ENCODE results near the gene FHL5. TPM values are rescaled to one million over a fixed set of nuclear protein-coding genes. Genes with fewer than 3 reads are reported as not detected.
"Not testable (repeated sequence)": the region's sequence is repeated elsewhere in the genome, so short reads cannot be mapped to it uniquely, and the experiment has no call there.

FHL5 gene
- total RNA-seq, 4 donors from 2014 or later = 3.5 to 14.3 (median 7.7) TPM

- TF ChIP-seq CTCF (IDR thresholded peaks at IDR 0.05) = no peak
- no peak for TF ChIP-seq POLR2A (IDR thresholded peaks at IDR 0.05)
- intact Hi-C loops (cut with DNase I; ENCODE audit: low total_unique reads) = no loop called here
- WGBS, 2 donors = 93 to 94% methylated on average over 4 of the region's 4 CpGs
- no peak for DNase-seq (ENCODE audit: low spot score in 2 of 2)
- no peak overlapping the region for H3K4me3 ChIP-seq (ENCODE audit: low read depth, poor library complexity, severe bottlenecking)
Measured at GRCh38 chr6:96554558-96554957, 8.4 kb upstream of the FHL5 start.

GRCh38 chr6:96559740-96560139 is 3.2 kb upstream of the FHL5 start:
- 95 to 98% methylated on average over 2 of the region's 2 CpGs for WGBS, 2 donors
- H3K4me3 ChIP-seq (ENCODE audit: low read depth, poor library complexity, severe bottlenecking); DNase-seq (ENCODE audit: low spot score in 2 of 2); intact Hi-C loops (cut with DNase I; ENCODE audit: low total_unique reads): not testable (repeated sequence)

- H3K4me3 ChIP-seq (ENCODE audit: low read depth, poor library complexity, severe bottlenecking) = no peak overlapping the region
- DNase-seq (ENCODE audit: low spot score in 2 of 2) = no peak
- TF ChIP-seq POLR2A (IDR thresholded peaks at IDR 0.05) (no peak), CTCF (IDR thresholded peaks at IDR 0.05) (no peak)
- intact Hi-C loops (cut with DNase I; ENCODE audit: low total_unique reads) = no loop called here
Measured at GRCh38 chr6:96563853-96564252, 925 bp downstream of the FHL5 start.

- TF ChIP-seq POLR2A (IDR thresholded peaks at IDR 0.05) (no peak), CTCF (IDR thresholded peaks at IDR 0.05) (no peak)
- DNase-seq (ENCODE audit: low spot score in 2 of 2) = no peak
- intact Hi-C loops (cut with DNase I; ENCODE audit: low total_unique reads) = no loop called here
- WGBS, 2 donors = 84 to 85% methylated on average over 2 of the region's 2 CpGs
- no peak overlapping the region for H3K4me3 ChIP-seq (ENCODE audit: low read depth, poor library complexity, severe bottlenecking)
Measured at GRCh38 chr6:96570053-96570452, 7.1 kb downstream of the FHL5 start.

GRCh38 chr6:96571551-96571950 is 8.6 kb downstream of the FHL5 start:
- intact Hi-C loops (cut with DNase I; ENCODE audit: low total_unique reads) = no loop called here
- H3K4me3 ChIP-seq (ENCODE audit: low read depth, poor library complexity, severe bottlenecking) = no peak overlapping the region
- DNase-seq (ENCODE audit: low spot score in 2 of 2) = no peak
- TF ChIP-seq POLR2A (IDR thresholded peaks at IDR 0.05) (no peak), CTCF (IDR thresholded peaks at IDR 0.05) (no peak)

- intact Hi-C loops (cut with DNase I; ENCODE audit: low total_unique reads) = no loop called here
- WGBS, 2 donors = 77 to 80% methylated on average over 3 of the region's 3 CpGs
- DNase-seq (ENCODE audit: low spot score in 2 of 2) = no peak
- H3K4me3 ChIP-seq (ENCODE audit: low read depth, poor library complexity, severe bottlenecking) = no peak overlapping the region
- TF ChIP-seq CTCF (IDR thresholded peaks at IDR 0.05) (no peak), POLR2A (IDR thresholded peaks at IDR 0.05) (no peak)
Measured at GRCh38 chr6:96575359-96575758, 12.4 kb downstream of the FHL5 start.
